KOPT-K1 (cell line): Measurements from ENCODE around the gene ARFGEF3.

Source experiments
- H3K27ac ChIP-seq: fragments of 200-600 bp; sonication (generic); 2 replicates; pipeline ENCODE4 v1.5.1; 2016; ENCODE audit warnings: antibody characterized with exemption, mild to moderate bottlenecking, low read depth, low read length; ENCODE audit not compliant: poor library complexity, severe bottlenecking
- H3K36me3 ChIP-seq: fragments of 200-600 bp; sonication (generic); 2 replicates; pipeline ENCODE4 v1.5.1; 2017; ENCODE audit warnings: antibody characterized with exemption, mild to moderate bottlenecking, low read length, moderate library complexity; ENCODE audit not compliant: insufficient read depth
- H3K9me3 ChIP-seq: fragments of 200-600 bp; sonication (generic); 2 replicates; pipeline ENCODE4 v1.5.1; 2017; ENCODE audit warnings: antibody characterized with exemption, low read length, mild to moderate bottlenecking; ENCODE audit not compliant: insufficient read depth, poor library complexity, severe bottlenecking

The ARFGEF3 gene

DNA sequence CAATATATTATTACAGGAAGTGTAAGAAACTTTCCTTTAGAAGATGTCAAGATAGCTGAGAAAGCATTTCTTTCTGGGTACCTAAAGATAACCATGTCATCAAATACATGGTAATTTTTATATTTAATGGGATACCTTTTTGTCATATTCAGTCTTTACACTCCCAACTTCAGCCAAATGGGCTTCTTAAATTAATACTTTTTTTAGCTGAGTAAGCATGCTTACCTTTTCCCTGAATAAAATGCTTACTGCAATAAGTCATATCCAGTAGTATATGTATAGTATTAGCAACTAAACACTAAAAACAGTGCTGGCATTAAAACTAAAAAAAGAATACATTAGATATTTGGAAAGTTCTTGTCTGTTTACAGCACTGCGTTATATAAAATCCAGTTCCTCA is 74.0 kb downstream of the ARFGEF3 start:
- H3K27ac ChIP-seq, result no peak overlapping the region
- H3K9me3 ChIP-seq, result no peaks in the 10 kb centered on the region
- no peaks in the 10 kb centered on the region for H3K36me3 ChIP-seq

- no peaks in the 10 kb centered on the region for H3K9me3 ChIP-seq
- no peaks in the 10 kb centered on the region for H3K36me3 ChIP-seq
- H3K27ac ChIP-seq, result no peak overlapping the region
These were observed 75.7 kb downstream of the ARFGEF3 start for GRCh38 chr6:138237463-138237862.

- Histone ChIP-seq H3K9me3 (no peaks in the 10 kb centered on the region), H3K27ac (no peak overlapping the region)
These were observed 76.6 kb downstream of the ARFGEF3 start for GRCh38 chr6:138238368-138238767.

GRCh38 chr6:138239774-138240173 is 78.0 kb downstream of the ARFGEF3 start:
- Histone ChIP-seq H3K27ac (no peak overlapping the region), H3K9me3 (no peaks in the 10 kb centered on the region), H3K36me3 (no peaks in the 10 kb centered on the region)

More at GRCh38 chr6:138238368-138238767, 76.6 kb downstream of the ARFGEF3 start:
- H3K36me3 ChIP-seq, result no peaks in the 10 kb centered on the region

GRCh38 chr6:138240476-138241245 is 78.9 kb downstream of the ARFGEF3 start:
- Histone ChIP-seq H3K9me3 (no peaks in the 10 kb centered on the region), H3K27ac (no peak overlapping the region), H3K36me3 (no peaks in the 10 kb centered on the region)

DNA sequence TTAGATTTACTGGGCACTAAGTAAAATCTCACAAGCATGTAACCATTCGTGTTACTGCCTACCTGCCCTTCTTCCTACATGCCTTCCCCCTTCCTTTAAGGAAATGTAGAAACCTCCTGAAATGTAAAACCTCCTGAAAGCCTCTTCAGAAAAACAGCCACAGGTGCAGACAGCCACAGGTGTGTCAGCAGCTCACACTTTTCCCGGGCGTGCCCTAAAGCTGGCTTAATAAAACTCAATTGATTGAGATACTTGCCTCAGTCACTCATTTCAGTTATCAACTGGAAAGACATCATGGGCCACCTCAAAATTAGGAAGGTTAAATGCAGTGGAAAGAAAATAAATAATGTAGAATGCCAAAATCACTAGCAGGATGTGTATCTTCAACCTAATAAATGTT is 79.6 kb downstream of the ARFGEF3 start:
- Histone ChIP-seq H3K9me3 (no peaks in the 10 kb centered on the region), H3K27ac (no peak overlapping the region), H3K36me3 (no peaks in the 10 kb centered on the region)

- no peaks in the 10 kb centered on the region for H3K9me3 ChIP-seq
- H3K36me3 ChIP-seq, result no peaks in the 10 kb centered on the region
- no peak overlapping the region for H3K27ac ChIP-seq
These were observed 80.2 kb downstream of the ARFGEF3 start for GRCh38 chr6:138241934-138242333.

- H3K27ac ChIP-seq, result no peak overlapping the region
- H3K9me3 ChIP-seq, result no peaks in the 10 kb centered on the region
- H3K36me3 ChIP-seq, result no peaks in the 10 kb centered on the region
These were observed 81.4 kb downstream of the ARFGEF3 start for GRCh38 chr6:138242987-138243592.

GRCh38 chr6:138245751-138246150 is 84.0 kb downstream of the ARFGEF3 start:
- Histone ChIP-seq H3K27ac (no peak overlapping the region), H3K36me3 (no peaks in the 10 kb centered on the region), H3K9me3 (no peaks in the 10 kb centered on the region)

DNA sequence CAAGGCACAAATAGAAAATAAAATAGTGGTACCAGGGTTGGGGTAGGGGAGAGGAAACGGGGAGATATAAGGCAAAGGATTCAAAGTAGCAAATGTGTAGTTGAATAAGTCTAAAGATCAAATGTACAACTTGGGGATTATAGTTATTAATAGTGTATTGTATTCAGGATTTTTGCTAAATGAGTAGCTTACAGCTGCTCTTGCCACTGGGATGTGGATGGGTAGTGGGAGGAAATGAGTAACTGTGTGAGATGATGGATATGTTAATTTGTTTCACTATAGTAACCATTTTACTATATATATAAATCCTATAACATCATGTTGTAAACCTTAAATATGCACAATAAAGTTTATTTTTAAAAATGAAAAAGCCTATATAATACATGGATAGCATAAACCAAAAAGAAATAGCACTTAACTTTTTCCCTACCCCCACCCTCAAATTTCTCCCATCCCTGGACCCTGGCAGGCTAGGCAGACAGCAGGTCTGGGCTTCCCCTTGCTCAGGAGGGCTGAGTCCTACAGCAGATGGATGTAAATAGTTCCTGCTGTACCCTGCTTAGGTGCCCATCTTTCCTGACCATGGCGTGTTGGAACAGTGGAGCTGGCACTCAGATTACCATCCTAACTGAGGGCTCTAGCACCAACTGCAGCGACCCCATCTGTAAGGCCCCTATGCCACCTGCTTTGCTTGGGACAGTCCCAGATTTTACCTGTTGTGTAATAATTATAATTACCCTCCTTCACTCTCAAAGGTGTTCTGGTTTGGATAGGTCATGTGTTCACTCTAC is 85.1 kb downstream of the ARFGEF3 start:
- Histone ChIP-seq H3K9me3 (no peaks in the 10 kb centered on the region), H3K36me3 (no peaks in the 10 kb centered on the region), H3K27ac (no peak overlapping the region)

GRCh38 chr6:138248011-138248410 is 86.3 kb downstream of the ARFGEF3 start:
- Histone ChIP-seq H3K27ac (no peak overlapping the region), H3K9me3 (no peaks in the 10 kb centered on the region), H3K36me3 (no peaks in the 10 kb centered on the region)

DNA sequence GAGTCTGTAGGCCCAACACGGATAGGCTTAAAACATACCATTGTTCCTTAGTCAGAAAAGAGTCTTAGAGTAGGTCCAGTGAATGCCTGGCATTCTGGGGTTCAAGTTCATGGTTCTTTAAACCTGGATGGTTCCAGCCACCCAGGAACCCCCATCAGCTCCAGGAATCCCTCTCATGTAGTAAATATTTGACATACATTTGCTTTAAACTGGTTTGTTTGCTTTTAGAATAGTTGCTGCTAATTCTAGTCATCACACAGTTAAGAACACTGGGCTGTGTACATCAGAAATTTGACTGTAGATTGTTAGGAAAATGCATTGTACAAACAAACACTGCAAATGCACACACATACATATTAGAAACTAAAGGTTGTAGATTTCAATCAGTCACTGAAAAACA is 87.1 kb downstream of the ARFGEF3 start:
- Histone ChIP-seq H3K27ac (no peak overlapping the region), H3K36me3 (no peaks in the 10 kb centered on the region), H3K9me3 (no peaks in the 10 kb centered on the region)

DNA sequence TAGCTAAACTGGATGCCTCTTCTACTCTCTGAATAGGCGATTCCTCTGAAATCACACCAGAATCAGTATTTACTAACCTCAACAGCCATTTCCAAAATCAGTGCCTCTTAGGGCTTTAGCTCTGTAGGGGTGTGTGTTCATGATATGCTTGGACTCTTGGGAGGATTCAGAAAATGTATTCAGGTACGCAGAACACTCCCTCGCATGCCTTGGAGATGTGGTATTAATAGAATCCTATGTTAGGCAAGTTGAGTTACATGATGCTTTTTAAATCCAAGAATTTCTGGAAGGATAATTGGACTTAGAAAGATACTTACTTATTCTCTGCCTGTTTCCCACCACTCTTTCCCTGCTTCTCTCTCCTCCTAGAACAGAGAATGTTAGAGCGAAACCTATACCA is 88.3 kb downstream of the ARFGEF3 start:
- Histone ChIP-seq H3K36me3 (no peaks in the 10 kb centered on the region), H3K9me3 (no peaks in the 10 kb centered on the region), H3K27ac (no peak overlapping the region)

DNA sequence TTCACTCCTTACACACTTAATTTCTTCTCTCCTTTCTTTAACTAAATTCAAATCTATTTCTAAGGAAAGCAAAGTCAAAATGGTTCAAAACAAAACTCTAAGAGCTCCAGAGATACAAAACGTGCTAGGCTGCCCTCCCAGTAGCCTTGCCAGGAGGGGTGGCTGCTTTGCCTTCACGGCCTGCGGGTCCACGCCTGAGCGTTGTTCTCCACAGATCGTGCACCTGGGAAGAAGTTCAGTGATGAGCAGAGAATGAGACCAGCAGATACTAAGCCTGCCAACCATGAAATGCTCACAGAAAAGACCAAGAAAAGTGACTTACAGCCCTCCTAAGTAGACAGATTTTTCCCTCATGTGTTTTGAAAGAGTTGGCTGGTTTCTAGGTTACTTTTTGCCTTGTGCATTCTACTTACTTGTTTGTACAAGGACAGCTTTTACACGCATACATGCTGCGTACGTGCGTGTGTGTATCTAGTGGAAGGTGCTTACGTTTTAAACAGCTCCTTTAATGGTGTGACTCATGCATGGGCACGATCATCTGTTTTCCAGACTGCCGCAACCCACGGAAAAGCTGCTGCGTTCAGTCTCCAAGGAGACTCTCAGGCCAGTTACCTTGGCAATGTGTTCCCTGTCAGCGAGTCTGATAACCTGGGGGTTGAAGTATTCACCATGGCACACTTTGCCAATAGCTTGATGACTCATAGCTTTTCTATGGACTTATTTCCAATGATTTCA is 88.9 kb downstream of the ARFGEF3 start:
- Histone ChIP-seq H3K27ac (no peak overlapping the region), H3K36me3 (no peaks in the 10 kb centered on the region), H3K9me3 (no peaks in the 10 kb centered on the region)

GRCh38 chr6:138253731-138254130 is 92.0 kb downstream of the ARFGEF3 start:
- H3K36me3 ChIP-seq, result no peaks in the 10 kb centered on the region
- no peaks in the 10 kb centered on the region for H3K9me3 ChIP-seq
- no peak overlapping the region for H3K27ac ChIP-seq
